ENCODE measurements around the gene DAAM2. TPM values are rescaled to one million over a fixed set of nuclear protein-coding genes. Genes with fewer than 3 reads are reported as not detected.

The DAAM2 gene
- total and polyA plus RNA-seq, 2 experiments from 2014 or later: 1.8 to 5.6 TPM

- in situ Hi-C loops (cut with MboI): no loop called here
- Histone ChIP-seq H3K79me2 (ENCODE audit: insufficient read depth) (no peaks in the 10 kb centered on the region), H3K4me3 (no peak overlapping the region), H4K20me1 (ENCODE audit: insufficient read depth) (no peaks in the 10 kb centered on the region), H3K4me1 (ENCODE audit: insufficient read depth) (peaks cover 39% of the 10 kb centered on the region), H3K36me3 (ENCODE audit: low read depth) (no peaks in the 10 kb centered on the region), H3K27ac (no peak overlapping the region), H3K27me3 (replicated peaks; ENCODE audit: insufficient read depth) (no peaks in the 10 kb centered on the region), H2AFZ (no peak overlapping the region), H3F3A (ENCODE audit: insufficient read depth) (peaks cover 6% of the 10 kb centered on the region), H3K9ac (no peak overlapping the region), H3K4me2 (ENCODE audit: unreplicated experiment) (no peak overlapping the region), H3K9me2 (ENCODE audit: insufficient read depth) (no peaks in the 10 kb centered on the region), H3K9me3 (ENCODE audit: low read depth) (no peaks in the 10 kb centered on the region)
- WGBS, 2 experiments (ENCODE audit: low coverage in 1 of 2, low lambda C conversion rate in 2 of 2, missing lambda C conversion rate in 2 of 2): 88 to 98% methylated on average over 3 of the region's 3 CpGs
- no peak for DNase-seq
- TF ChIP-seq EZH2phosphoT487 (IDR thresholded peaks at IDR 0.05; ENCODE audit: insufficient read depth, low read depth) (no peak), EZH2 (IDR thresholded peaks at IDR 0.05; ENCODE audit: insufficient read depth, poor library complexity, severe bottlenecking) (no peak)
These were observed 16.2 kb downstream of the DAAM2 start for GRCh38 chr6:39808346-39808745.

GRCh38 chr6:39808964-39809363, 16.8 kb downstream of the DAAM2 start:
- TF ChIP-seq EZH2phosphoT487 (IDR thresholded peaks at IDR 0.05; ENCODE audit: insufficient read depth, low read depth) (no peak), EZH2 (IDR thresholded peaks at IDR 0.05; ENCODE audit: insufficient read depth, poor library complexity, severe bottlenecking) (no peak)
- Histone ChIP-seq H3K4me3 (no peak overlapping the region), H3K9me3 (ENCODE audit: low read depth) (no peaks in the 10 kb centered on the region), H3K27me3 (replicated peaks; ENCODE audit: insufficient read depth) (no peaks in the 10 kb centered on the region), H3F3A (ENCODE audit: insufficient read depth) (peaks cover 6% of the 10 kb centered on the region), H3K9me2 (ENCODE audit: insufficient read depth) (no peaks in the 10 kb centered on the region), H4K20me1 (ENCODE audit: insufficient read depth) (no peaks in the 10 kb centered on the region), H3K4me2 (ENCODE audit: unreplicated experiment) (no peak overlapping the region), H3K4me1 (ENCODE audit: insufficient read depth) (peaks cover 43% of the 10 kb centered on the region), H3K36me3 (ENCODE audit: low read depth) (no peaks in the 10 kb centered on the region), H3K27ac (no peak overlapping the region), H3K79me2 (ENCODE audit: insufficient read depth) (no peaks in the 10 kb centered on the region), H2AFZ (no peak overlapping the region), H3K9ac (no peak overlapping the region)
- in situ Hi-C loops (cut with MboI): no loop called here
- 48 to 49% methylated on average over 5 of the region's 5 CpGs for WGBS, 2 experiments (ENCODE audit: low coverage in 1 of 2, low lambda C conversion rate in 2 of 2, missing lambda C conversion rate in 2 of 2)
- no peak for DNase-seq

- no peak overlapping the region for H3K4me2 ChIP-seq (ENCODE audit: unreplicated experiment)
- no peaks in the 10 kb centered on the region for H4K20me1 ChIP-seq (ENCODE audit: insufficient read depth)
- no peaks in the 10 kb centered on the region for H3K27me3 ChIP-seq (replicated peaks; ENCODE audit: insufficient read depth)
- H3F3A ChIP-seq (ENCODE audit: insufficient read depth): no peaks in the 10 kb centered on the region; the same call in 1 of the 2 replicates
- H3K4me1 ChIP-seq (ENCODE audit: insufficient read depth): peaks cover 21% of the 10 kb centered on the region
- DNase-seq: no peak
- in situ Hi-C loops (cut with MboI): no loop called here
- H2AFZ ChIP-seq: no peak overlapping the region
- no peaks in the 10 kb centered on the region for H3K9me3 ChIP-seq (ENCODE audit: low read depth)
- H3K36me3 ChIP-seq (ENCODE audit: low read depth): no peaks in the 10 kb centered on the region
- no peak for TF ChIP-seq EZH2 (IDR thresholded peaks at IDR 0.05; ENCODE audit: insufficient read depth, poor library complexity, severe bottlenecking)
- no peak for TF ChIP-seq EZH2phosphoT487 (IDR thresholded peaks at IDR 0.05; ENCODE audit: insufficient read depth, low read depth)
- H3K27ac ChIP-seq: no peak overlapping the region
- 61 to 69% methylated on average over 3 of the region's 3 CpGs for WGBS, 2 experiments (ENCODE audit: low coverage in 1 of 2, low lambda C conversion rate in 2 of 2, missing lambda C conversion rate in 2 of 2)
- H3K9ac ChIP-seq: no peak overlapping the region
- H3K79me2 ChIP-seq (ENCODE audit: insufficient read depth): no peaks in the 10 kb centered on the region
- no peaks in the 10 kb centered on the region for H3K9me2 ChIP-seq (ENCODE audit: insufficient read depth)
- H3K4me3 ChIP-seq: no peak overlapping the region
These were observed 19.7 kb downstream of the DAAM2 start for GRCh38 chr6:39811835-39812345.

- 63 to 72% methylated on average over 2 of the region's 2 CpGs for WGBS, 2 experiments (ENCODE audit: low coverage in 1 of 2, low lambda C conversion rate in 2 of 2, missing lambda C conversion rate in 2 of 2)
- Histone ChIP-seq H3K36me3 (ENCODE audit: low read depth) (no peaks in the 10 kb centered on the region), H3K4me1 (ENCODE audit: insufficient read depth) (peaks cover 21% of the 10 kb centered on the region), H3K4me2 (ENCODE audit: unreplicated experiment) (peak overlapping the region; percentile 73), H3K27ac (peak overlapping the region; percentile 32), H3K4me3 (no peak overlapping the region), H3K79me2 (ENCODE audit: insufficient read depth) (no peaks in the 10 kb centered on the region), H3K9me3 (ENCODE audit: low read depth) (no peaks in the 10 kb centered on the region), H2AFZ (no peak overlapping the region), H4K20me1 (ENCODE audit: insufficient read depth) (no peaks in the 10 kb centered on the region), H3K9me2 (ENCODE audit: insufficient read depth) (no peaks in the 10 kb centered on the region), H3F3A (ENCODE audit: insufficient read depth) (no peaks in the 10 kb centered on the region; the same call in 1 of the 2 replicates), H3K9ac (no peak overlapping the region; the same call in 1 of the 2 replicates), H3K27me3 (replicated peaks; ENCODE audit: insufficient read depth) (no peaks in the 10 kb centered on the region)
- DNase-seq: no peak
- in situ Hi-C loops (cut with MboI): no loop called here
- no peak for TF ChIP-seq EZH2phosphoT487 (IDR thresholded peaks at IDR 0.05; ENCODE audit: insufficient read depth, low read depth)
- TF ChIP-seq EZH2 (IDR thresholded peaks at IDR 0.05; ENCODE audit: insufficient read depth, poor library complexity, severe bottlenecking): no peak
These were observed 20.3 kb downstream of the DAAM2 start for GRCh38 chr6:39812496-39812852.

All from GM23248 (cell line).